ENCODE measurements around the gene CCDC63.

DNA sequence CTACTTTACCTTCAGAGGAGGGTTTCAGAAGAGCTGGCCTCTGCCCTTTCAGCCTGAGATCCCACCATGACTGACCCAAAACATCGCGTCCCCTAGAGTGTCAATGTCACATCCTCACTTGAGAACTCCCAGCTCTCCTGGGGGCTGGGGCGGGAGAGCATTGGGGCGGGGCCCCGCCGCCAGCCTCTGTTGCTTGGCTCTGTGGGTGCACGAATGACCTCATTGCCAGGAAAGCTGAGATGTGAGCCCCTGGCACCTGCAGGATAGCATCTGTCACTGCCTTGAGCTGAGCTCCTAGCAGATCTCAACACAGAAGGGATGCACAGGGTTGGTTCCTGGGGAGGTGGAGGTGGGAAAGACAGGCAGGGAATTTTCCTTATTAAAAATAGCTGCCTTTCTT lies 94.1 kb downstream of the CCDC63 start:
- TF ChIP-seq FOXA1 (IDR thresholded peaks at IDR 0.05; ENCODE audit: borderline replicate concordance) (no peak), RCOR1 (IDR thresholded peaks at IDR 0.05; ENCODE audit: borderline replicate concordance in 1 of 2, low read depth in 2 of 2, low read length in 2 of 2) (no peak)
- TF ChIP-seq, protein P1, sequence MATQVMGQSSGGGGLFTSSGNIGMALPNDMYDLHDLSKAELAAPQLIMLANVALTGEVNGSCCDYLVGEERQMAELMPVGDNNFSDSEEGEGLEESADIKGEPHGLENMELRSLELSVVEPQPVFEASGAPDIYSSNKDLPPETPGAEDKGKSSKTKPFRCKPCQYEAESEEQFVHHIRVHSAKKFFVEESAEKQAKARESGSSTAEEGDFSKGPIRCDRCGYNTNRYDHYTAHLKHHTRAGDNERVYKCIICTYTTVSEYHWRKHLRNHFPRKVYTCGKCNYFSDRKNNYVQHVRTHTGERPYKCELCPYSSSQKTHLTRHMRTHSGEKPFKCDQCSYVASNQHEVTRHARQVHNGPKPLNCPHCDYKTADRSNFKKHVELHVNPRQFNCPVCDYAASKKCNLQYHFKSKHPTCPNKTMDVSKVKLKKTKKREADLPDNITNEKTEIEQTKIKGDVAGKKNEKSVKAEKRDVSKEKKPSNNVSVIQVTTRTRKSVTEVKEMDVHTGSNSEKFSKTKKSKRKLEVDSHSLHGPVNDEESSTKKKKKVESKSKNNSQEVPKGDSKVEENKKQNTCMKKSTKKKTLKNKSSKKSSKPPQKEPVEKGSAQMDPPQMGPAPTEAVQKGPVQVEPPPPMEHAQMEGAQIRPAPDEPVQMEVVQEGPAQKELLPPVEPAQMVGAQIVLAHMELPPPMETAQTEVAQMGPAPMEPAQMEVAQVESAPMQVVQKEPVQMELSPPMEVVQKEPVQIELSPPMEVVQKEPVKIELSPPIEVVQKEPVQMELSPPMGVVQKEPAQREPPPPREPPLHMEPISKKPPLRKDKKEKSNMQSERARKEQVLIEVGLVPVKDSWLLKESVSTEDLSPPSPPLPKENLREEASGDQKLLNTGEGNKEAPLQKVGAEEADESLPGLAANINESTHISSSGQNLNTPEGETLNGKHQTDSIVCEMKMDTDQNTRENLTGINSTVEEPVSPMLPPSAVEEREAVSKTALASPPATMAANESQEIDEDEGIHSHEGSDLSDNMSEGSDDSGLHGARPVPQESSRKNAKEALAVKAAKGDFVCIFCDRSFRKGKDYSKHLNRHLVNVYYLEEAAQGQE (IDR thresholded peaks at IDR 0.05; ENCODE audit: borderline replicate concordance): no peak
- TF ChIP-seq, protein P1 (CRISPR knock-in tag; IDR thresholded peaks at IDR 0.05; ENCODE audit: low read depth): no peak
- TF ChIP-seq, protein P2, sequence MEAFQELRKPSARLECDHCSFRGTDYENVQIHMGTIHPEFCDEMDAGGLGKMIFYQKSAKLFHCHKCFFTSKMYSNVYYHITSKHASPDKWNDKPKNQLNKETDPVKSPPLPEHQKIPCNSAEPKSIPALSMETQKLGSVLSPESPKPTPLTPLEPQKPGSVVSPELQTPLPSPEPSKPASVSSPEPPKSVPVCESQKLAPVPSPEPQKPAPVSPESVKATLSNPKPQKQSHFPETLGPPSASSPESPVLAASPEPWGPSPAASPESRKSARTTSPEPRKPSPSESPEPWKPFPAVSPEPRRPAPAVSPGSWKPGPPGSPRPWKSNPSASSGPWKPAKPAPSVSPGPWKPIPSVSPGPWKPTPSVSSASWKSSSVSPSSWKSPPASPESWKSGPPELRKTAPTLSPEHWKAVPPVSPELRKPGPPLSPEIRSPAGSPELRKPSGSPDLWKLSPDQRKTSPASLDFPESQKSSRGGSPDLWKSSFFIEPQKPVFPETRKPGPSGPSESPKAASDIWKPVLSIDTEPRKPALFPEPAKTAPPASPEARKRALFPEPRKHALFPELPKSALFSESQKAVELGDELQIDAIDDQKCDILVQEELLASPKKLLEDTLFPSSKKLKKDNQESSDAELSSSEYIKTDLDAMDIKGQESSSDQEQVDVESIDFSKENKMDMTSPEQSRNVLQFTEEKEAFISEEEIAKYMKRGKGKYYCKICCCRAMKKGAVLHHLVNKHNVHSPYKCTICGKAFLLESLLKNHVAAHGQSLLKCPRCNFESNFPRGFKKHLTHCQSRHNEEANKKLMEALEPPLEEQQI (IDR thresholded peaks at IDR 0.05): no peak
- TF ChIP-seq, protein P3, sequence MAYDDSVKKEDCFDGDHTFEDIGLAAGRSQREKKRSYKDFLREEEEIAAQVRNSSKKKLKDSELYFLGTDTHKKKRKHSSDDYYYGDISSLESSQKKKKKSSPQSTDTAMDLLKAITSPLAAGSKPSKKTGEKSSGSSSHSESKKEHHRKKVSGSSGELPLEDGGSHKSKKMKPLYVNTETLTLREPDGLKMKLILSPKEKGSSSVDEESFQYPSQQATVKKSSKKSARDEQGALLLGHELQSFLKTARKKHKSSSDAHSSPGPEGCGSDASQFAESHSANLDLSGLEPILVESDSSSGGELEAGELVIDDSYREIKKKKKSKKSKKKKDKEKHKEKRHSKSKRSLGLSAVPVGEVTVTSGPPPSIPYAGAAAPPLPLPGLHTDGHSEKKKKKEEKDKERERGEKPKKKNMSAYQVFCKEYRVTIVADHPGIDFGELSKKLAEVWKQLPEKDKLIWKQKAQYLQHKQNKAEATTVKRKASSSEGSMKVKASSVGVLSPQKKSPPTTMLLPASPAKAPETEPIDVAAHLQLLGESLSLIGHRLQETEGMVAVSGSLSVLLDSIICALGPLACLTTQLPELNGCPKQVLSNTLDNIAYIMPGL (CRISPR knock-in tag; IDR thresholded peaks at IDR 0.05): no peak
- TF ChIP-seq, protein P4, sequence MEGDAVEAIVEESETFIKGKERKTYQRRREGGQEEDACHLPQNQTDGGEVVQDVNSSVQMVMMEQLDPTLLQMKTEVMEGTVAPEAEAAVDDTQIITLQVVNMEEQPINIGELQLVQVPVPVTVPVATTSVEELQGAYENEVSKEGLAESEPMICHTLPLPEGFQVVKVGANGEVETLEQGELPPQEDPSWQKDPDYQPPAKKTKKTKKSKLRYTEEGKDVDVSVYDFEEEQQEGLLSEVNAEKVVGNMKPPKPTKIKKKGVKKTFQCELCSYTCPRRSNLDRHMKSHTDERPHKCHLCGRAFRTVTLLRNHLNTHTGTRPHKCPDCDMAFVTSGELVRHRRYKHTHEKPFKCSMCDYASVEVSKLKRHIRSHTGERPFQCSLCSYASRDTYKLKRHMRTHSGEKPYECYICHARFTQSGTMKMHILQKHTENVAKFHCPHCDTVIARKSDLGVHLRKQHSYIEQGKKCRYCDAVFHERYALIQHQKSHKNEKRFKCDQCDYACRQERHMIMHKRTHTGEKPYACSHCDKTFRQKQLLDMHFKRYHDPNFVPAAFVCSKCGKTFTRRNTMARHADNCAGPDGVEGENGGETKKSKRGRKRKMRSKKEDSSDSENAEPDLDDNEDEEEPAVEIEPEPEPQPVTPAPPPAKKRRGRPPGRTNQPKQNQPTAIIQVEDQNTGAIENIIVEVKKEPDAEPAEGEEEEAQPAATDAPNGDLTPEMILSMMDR (IDR thresholded peaks at IDR 0.05 in 2 of 3, conservative IDR thresholded peaks at IDR 0.05 in 1 of 3; ENCODE audit: insufficient read depth in 2 of 3, low read depth in 1 of 3, low read length in 3 of 3): no peak

Data from K562 (cell line).